Stimulated activated CD4-positive, alpha-beta T cell treated with anti-CD3 and anti-CD28 coated beads, Interleukin-2, amount 100 ng/mL, for 24 hours (primary cell): ENCODE data around the gene SDR9C7.
"Not testable (repeated sequence)": the region's sequence is repeated elsewhere in the genome, so short reads cannot be mapped to it uniquely, and the experiment has no call there.

ENCODE experiments used
- DNase-seq, 2 donors: peaks; one replicate each; pipeline ENCODE4 v3.0.0-alpha.2; 2020

The SDR9C7 gene

GRCh38 chr12:56914256-56914655, 20.0 kb downstream of the SDR9C7 start:
- DNase-seq, result no peak

- not testable (repeated sequence) for DNase-seq
These were observed 24.8 kb downstream of the SDR9C7 start for GRCh38 chr12:56909403-56909802.

GRCh38 chr12:56908136-56908535, 26.1 kb downstream of the SDR9C7 start:
- DNase-seq, result no peak

GRCh38 chr12:56905852-56906251, 28.4 kb downstream of the SDR9C7 start:
- DNase-seq, result no peak

- DNase-seq, result no peak
These were observed 30.8 kb downstream of the SDR9C7 start for GRCh38 chr12:56903374-56903773.

GRCh38 chr12:56901313-56901712, 32.9 kb downstream of the SDR9C7 start:
- not testable (repeated sequence) for DNase-seq

- DNase-seq, result no peak
These were observed 33.6 kb downstream of the SDR9C7 start for GRCh38 chr12:56900583-56900982.

- DNase-seq, result no peak
These were observed 35.3 kb downstream of the SDR9C7 start for GRCh38 chr12:56898938-56899337.

GRCh38 chr12:56897844-56898361, 36.3 kb downstream of the SDR9C7 start:
- DNase-seq, result no peak

GRCh38 chr12:56896082-56896481, 38.1 kb downstream of the SDR9C7 start:
- DNase-seq, result no peak

- DNase-seq, result no peak
These were observed 39.4 kb downstream of the SDR9C7 start for GRCh38 chr12:56894698-56895368.

GRCh38 chr12:56891885-56892284, 42.3 kb downstream of the SDR9C7 start:
- DNase-seq, result not testable (repeated sequence)

GRCh38 chr12:56886319-56886718, 47.9 kb downstream of the SDR9C7 start:
- DNase-seq, result no peak

- DNase-seq, result no peak
These were observed 48.9 kb downstream of the SDR9C7 start for GRCh38 chr12:56885316-56885715.

- no peak for DNase-seq
These were observed 49.8 kb downstream of the SDR9C7 start for GRCh38 chr12:56884421-56884820.

GRCh38 chr12:56882407-56882806, 51.8 kb downstream of the SDR9C7 start:
- not testable (repeated sequence) for DNase-seq

GRCh38 chr12:56880125-56880992, 53.8 kb downstream of the SDR9C7 start:
- no peak for DNase-seq

- DNase-seq, result not testable (repeated sequence)
These were observed 54.7 kb downstream of the SDR9C7 start for GRCh38 chr12:56879240-56880124.

- DNase-seq, result no peak
These were observed 56.2 kb downstream of the SDR9C7 start for GRCh38 chr12:56878010-56878339.

- DNase-seq, result no peak
These were observed 56.8 kb downstream of the SDR9C7 start for GRCh38 chr12:56877195-56878009.

GRCh38 chr12:56874821-56875220, 59.4 kb downstream of the SDR9C7 start:
- no peak for DNase-seq

GRCh38 chr12:56873382-56873781, 60.8 kb downstream of the SDR9C7 start:
- DNase-seq, result no peak
